MCF 10A (cell line): ENCODE measurements around the gene PITPNM1. TPM values are rescaled to one million over a fixed set of nuclear protein-coding genes. Genes with fewer than 3 reads are reported as not detected.

ENCODE experiments used
- BruUV-seq: library from RNA; stranded (reverse); fragments of 400-500 nt; replicated peaks from 2 replicates; lab custom pipeline; 2021; lab: Mats Ljungman, UMichigan
- CTCF ChIA-PET: fragments of 300-600 bp; sonication (Branson Sonifier 250); formaldehyde crosslinking; extraction: SDS; loops from one replicate; lab custom pipeline; 2021; ENCODE audit warnings: antibody characterized with exemption, inconsistent platforms; lab: Yijun Ruan, JAX
- POLR2A ChIA-PET: fragments of 300-600, 350-650 bp; sonication (Branson Sonifier 250); formaldehyde crosslinking; extraction: SDS; loops from one replicate; lab custom pipeline; 2020; ENCODE audit warnings: antibody characterized with exemption, inconsistent platforms; lab: Yijun Ruan, JAX
- DNase-seq: peaks from one replicate; pipeline ENCODE4 v3.0.0-alpha.2; 2018; ENCODE audit not compliant: unreplicated experiment
- H3K27ac Mint-ChIP-seq: one replicate; pipeline ENCODE4 v1.8.0; 2022; ENCODE audit warnings: mild to moderate bottlenecking, low read depth, mixed read lengths; ENCODE audit not compliant: unreplicated experiment
- H3K27me3 Mint-ChIP-seq: one replicate; pipeline ENCODE4 v1.8.0; 2022; ENCODE audit warnings: mixed read lengths; ENCODE audit not compliant: insufficient read depth, unreplicated experiment
- H3K36me3 Mint-ChIP-seq: one replicate; pipeline ENCODE4 v1.8.0; 2022; ENCODE audit warnings: mild to moderate bottlenecking, moderate library complexity, mixed read lengths; ENCODE audit not compliant: insufficient read depth, unreplicated experiment
- H3K4me1 Mint-ChIP-seq: one replicate; pipeline ENCODE4 v1.8.0; 2022; ENCODE audit warnings: mixed read lengths; ENCODE audit not compliant: insufficient read depth, unreplicated experiment
- H3K4me3 Mint-ChIP-seq: one replicate; pipeline ENCODE4 v1.8.0; 2022; ENCODE audit warnings: mild to moderate bottlenecking, moderate library complexity, mixed read lengths; ENCODE audit not compliant: unreplicated experiment
- H3K9me3 Mint-ChIP-seq: one replicate; pipeline ENCODE4 v1.8.0; 2022; ENCODE audit warnings: mixed read lengths; ENCODE audit not compliant: unreplicated experiment
- CTCF ChIP-seq: fragments of 200-600 bp; IDR thresholded peaks from one replicate; pipeline ENCODE4 v1.8.0; 2022; ENCODE audit warnings: antibody characterized with exemption, mild to moderate bottlenecking; ENCODE audit not compliant: unreplicated experiment
- intact Hi-C: fragments of 100-400 bp; cut with micrococcal nuclease; formaldehyde crosslinking; loops from 2 replicates; pipeline ENCODE4 v1.14.1; 2022
- total RNA-seq: library from RNA; stranded (reverse); gene quantifications from 2 replicates; pipeline ENCODE4 v1.2.3, GENCODE V29; 2022

Gene PITPNM1
- total RNA-seq, 1 experiment from 2014 or later, result 38.7 TPM

DNA sequence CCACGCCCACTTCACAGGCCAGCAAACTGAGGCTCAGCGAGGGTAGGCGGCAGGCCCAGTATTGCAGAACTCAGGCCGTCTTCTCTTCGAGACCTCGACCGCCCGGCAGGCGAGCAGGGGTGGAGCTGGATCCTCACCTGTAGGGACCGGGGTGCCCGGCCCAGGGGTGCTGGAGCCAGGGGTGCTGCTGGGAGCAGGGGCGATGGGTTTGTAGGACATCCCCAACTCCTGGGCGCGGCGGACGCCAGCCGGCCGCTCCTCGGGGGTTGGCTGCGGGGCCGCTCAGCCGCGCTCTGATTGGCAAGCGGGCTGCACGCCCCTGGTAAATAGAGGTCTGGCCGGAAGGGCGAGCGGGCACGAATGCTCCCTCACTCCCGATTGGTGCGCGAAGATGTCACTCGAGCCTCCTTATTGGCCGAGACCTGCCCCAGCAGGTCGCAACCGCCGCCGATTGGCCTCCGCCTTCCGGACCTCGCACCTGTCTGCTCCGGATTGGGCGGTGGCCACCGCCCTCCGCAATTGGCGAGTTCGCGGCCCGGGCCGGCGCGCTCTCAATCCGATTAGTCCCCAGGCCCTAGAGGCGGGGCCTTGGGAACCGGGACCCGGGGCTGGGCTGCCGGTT lies 2.8 kb upstream of the PITPNM1 start, which contains the start of gene CDK2AP2:
Gene CDK2AP2 (minus strand): TSS at position 299 of the 622 bp plus-strand sequence. CDS start 80 bp downstream, at position 219.
- ChIA-PET POLR2A (interaction anchor here (0.6 to 1.9 kb wide), 4 partner anchors 10 to 107 kb away, joined by 3 to 8 read pairs (median 6); partner anchors contain the start of genes GSTP1 and PPP1CA), CTCF (interaction anchor here (0.8 to 1.4 kb wide), 3 partner anchors 43 to 137 kb away, joined by 3 to 5 read pairs (median 4); no protein-coding TSS in a partner anchor)
- Mint-ChIP-seq H3K36me3 (peaks cover 6% of the 10 kb centered on the region), H3K4me1 (peaks cover 20% of the 10 kb centered on the region), H3K27me3 (no peaks in the 10 kb centered on the region), H3K9me3 (no peaks in the 10 kb centered on the region), H3K4me3 (peak within 1 kb of the TSS; percentile 92), H3K27ac (peak within 1 kb of the TSS; percentile 89)
- BruUV-seq, result no TSS peak
- intact Hi-C loops, result loop anchor here (1.0 to 5.0 kb wide), 3 partner anchors 65 to 80 kb away; partner anchors contain the start of genes CORO1B, GSTP1 and RPS6KB2
- no peak for TF ChIP-seq CTCF
- peak; percentile 99 for DNase-seq

- Mint-ChIP-seq H3K9me3 (no peaks in the 10 kb centered on the region), H3K36me3 (peaks cover 10% of the 10 kb centered on the region), H3K27ac (peak overlapping the region; percentile 89), H3K4me3 (peak overlapping the region; percentile 92), H3K4me1 (peaks cover 20% of the 10 kb centered on the region), H3K27me3 (no peaks in the 10 kb centered on the region)
- POLR2A ChIA-PET, result interaction anchor here (0.6 to 1.9 kb wide), 4 partner anchors 9 to 106 kb away, joined by 3 to 8 read pairs (median 6); partner anchors contain the start of genes GSTP1 and PPP1CA
- CTCF ChIA-PET, result interaction anchor here (0.5 to 1.4 kb wide), 4 partner anchors 21 to 136 kb away, joined by 3 to 5 read pairs (median 4); no protein-coding TSS in a partner anchor
- BruUV-seq, result TSS peak; percentile 78
- intact Hi-C loops, result loop anchor here (2.0 to 5.0 kb wide), 2 partner anchors 65 to 75 kb away; partner anchors contain the start of genes CORO1B and GSTP1
- TF ChIP-seq CTCF, result no peak
- DNase-seq, result no peak
These were observed 2.2 kb upstream of the PITPNM1 start for GRCh38 chr11:67507242-67507863.

DNA sequence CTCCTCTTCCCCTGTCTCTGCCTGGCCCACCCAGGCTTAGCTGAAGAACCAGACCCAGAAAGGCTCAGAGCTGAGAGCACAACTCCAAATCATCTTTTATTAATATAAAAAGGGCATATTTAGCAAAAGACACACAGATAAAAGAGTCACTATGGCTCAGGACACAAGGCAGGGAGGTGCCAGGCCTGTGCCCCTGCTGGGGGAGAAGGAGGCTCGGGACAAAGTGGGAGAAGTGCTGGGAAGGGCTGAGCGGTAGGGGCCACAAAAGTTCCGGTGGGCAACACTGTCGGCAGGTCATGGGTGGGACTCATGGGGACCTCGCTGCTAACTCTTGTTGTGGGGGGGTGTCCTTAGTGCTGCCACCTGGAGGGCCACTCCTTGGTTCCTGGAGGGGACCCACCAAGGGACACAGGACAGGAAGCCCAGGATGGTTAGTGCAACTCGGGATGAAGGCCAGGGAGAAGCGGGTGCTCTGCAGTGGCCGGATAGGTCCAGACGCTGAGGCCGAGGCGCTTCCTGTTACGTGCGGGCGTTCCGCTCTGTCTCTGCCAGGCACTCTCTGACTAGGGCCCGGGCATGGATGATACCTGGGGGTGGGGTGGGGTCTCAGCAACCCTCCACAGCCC lies 1.4 kb upstream of the PITPNM1 start:
- POLR2A ChIA-PET, result interaction anchor here (0.6 to 2.3 kb wide), 5 partner anchors 38 to 114 kb away, joined by 3 to 22 read pairs (median 6); partner anchors contain the start of genes GSTP1, PPP1CA and TMEM134
- DNase-seq, result no peak
- no TSS peak for BruUV-seq
- Mint-ChIP-seq H3K27ac (peak overlapping the region; percentile 87), H3K36me3 (peaks cover 12% of the 10 kb centered on the region), H3K4me3 (peak overlapping the region; percentile 92), H3K9me3 (no peaks in the 10 kb centered on the region), H3K27me3 (no peaks in the 10 kb centered on the region), H3K4me1 (peaks cover 20% of the 10 kb centered on the region)
- CTCF ChIA-PET, result interaction anchor here (0.5 to 1.0 kb wide), 8 partner anchors 20 to 161 kb away, joined by 3 to 8 read pairs (median 3); partner anchors contain the start of gene PPP1CA
- intact Hi-C loops, result loop anchor here (1.0 to 5.0 kb wide), 7 partner anchors 23 to 153 kb away; partner anchors contain the start of genes AIP, CORO1B, GSTP1 and POLD4
- no peak for TF ChIP-seq CTCF
